H7 (cell line): ENCODE measurements around the gene RYR2. TPM values are rescaled to one million over a fixed set of nuclear protein-coding genes. Genes with fewer than 3 reads are reported as not detected.
"Not testable (repeated sequence)": the region's sequence is repeated elsewhere in the genome, so short reads cannot be mapped to it uniquely, and the experiment has no call there.

ENCODE experiments used
- DNase-seq: peaks from one replicate; pipeline ENCODE4 v3.0.0; 2012
- H3K27me3 ChIP-seq: 2 replicates; pipeline ENCODE4 v1.6.0; 2011; ENCODE audit warnings: mild to moderate bottlenecking, low read length; ENCODE audit not compliant: control insufficient read depth, insufficient read depth
- H3K36me3 ChIP-seq: replicated peaks from 2 replicates; pipeline ENCODE4 v1.5.1; 2011; ENCODE audit warnings: low read length; ENCODE audit not compliant: control insufficient read depth, insufficient read depth
- H3K4me3 ChIP-seq: 2 replicates; pipeline ENCODE4 v1.5.1; 2011; ENCODE audit warnings: low read depth, mild to moderate bottlenecking, control low read depth, low read length, moderate library complexity; ENCODE audit not compliant: insufficient read depth
- total RNA-seq: library from RNA; depleted of rRNA; stranded (reverse); fragments of >200 nt; shearing (Covaris generic); gene quantifications from 2 replicates; pipeline ENCODE4 v1.2.3, GENCODE V29; 2014

Gene RYR2
- total RNA-seq, 1 experiment from 2014 or later: 17.6 TPM

DNA sequence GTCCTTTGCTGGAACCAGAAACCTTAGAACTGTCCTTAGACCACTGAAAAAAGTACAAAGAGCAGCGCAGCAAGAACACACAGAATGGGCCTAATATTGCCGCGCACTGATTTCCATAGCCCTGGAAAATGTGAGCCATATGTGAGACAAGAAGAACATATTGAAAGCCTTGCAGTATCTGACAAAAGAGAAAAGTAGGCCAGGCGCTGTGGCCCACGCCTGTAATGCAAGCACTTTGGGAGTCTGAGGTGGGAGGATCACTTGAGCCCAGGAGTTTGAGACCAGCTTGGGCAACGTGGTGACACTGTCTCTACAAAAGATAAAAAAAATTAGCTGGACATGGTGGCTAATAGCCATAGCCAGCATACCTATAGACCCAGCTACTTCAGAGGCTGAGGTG lies 300.7 kb downstream of the RYR2 start:
- no peak overlapping the region for H3K4me3 ChIP-seq
- H3K27me3 ChIP-seq: no peaks in the 10 kb centered on the region
- no peaks in the 10 kb centered on the region for H3K36me3 ChIP-seq
- DNase-seq: no peak

DNA sequence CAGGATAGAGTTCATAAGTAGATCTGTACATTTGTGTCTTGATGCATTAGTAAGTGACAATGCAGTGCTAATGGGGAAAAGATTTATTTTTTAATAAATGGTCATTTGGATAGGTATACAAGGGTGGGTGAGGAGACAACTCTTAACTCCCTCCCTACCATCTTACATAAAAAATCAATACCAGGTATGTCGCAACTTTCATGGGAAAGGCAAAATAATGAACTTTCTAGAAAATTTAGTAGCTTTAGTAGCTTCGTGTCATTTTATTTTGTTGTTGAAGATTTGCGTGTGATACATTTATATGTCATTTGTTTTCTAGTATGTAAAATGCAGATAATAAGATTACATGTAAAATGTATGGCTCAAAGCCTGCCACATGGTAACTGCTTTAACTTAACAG lies 310.8 kb downstream of the RYR2 start:
- Histone ChIP-seq H3K4me3 (no peak overlapping the region), H3K27me3 (no peaks in the 10 kb centered on the region), H3K36me3 (no peaks in the 10 kb centered on the region)
- no peak for DNase-seq

DNA sequence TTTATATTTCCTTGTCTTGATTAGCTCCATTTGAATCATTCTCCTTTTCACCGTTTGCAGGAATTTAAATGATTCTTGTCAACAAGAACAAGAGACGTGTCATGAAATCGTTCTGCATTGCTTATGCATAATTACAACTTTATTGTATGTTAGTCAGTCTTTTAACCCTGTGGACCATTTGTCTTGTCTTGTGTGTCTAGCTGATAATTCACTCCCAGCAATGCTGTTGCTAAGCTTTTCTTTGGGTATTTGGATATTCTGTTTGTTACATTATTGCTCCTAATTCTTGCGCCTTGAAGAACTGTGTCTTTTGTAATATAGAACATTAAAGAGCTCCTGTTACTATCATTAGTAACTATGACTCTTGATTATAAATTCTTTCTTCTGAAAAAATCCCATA lies 311.9 kb downstream of the RYR2 start:
- no peaks in the 10 kb centered on the region for H3K27me3 ChIP-seq
- no peaks in the 10 kb centered on the region for H3K36me3 ChIP-seq
- H3K4me3 ChIP-seq: no peak overlapping the region
- DNase-seq: no peak

- Histone ChIP-seq H3K36me3 (no peaks in the 10 kb centered on the region), H3K4me3 (no peak overlapping the region), H3K27me3 (no peaks in the 10 kb centered on the region)
- no peak for DNase-seq
Measured at GRCh38 chr1:237355022-237355421, 313.0 kb downstream of the RYR2 start.

- no peak overlapping the region for H3K4me3 ChIP-seq
- no peak for DNase-seq
- no peaks in the 10 kb centered on the region for H3K27me3 ChIP-seq
- no peaks in the 10 kb centered on the region for H3K36me3 ChIP-seq
Measured at GRCh38 chr1:237358555-237358954, 316.6 kb downstream of the RYR2 start.

- no peaks in the 10 kb centered on the region for H3K36me3 ChIP-seq
Measured at GRCh38 chr1:237367758-237368157, 325.8 kb downstream of the RYR2 start.

GRCh38 chr1:237371477-237371876 lies 329.5 kb downstream of the RYR2 start:
- not testable (repeated sequence) for H3K27me3 ChIP-seq, DNase-seq, H3K4me3 ChIP-seq, H3K36me3 ChIP-seq

More at GRCh38 chr1:237367758-237368157, 325.8 kb downstream of the RYR2 start:
- Histone ChIP-seq H3K27me3 (no peaks in the 10 kb centered on the region), H3K4me3 (no peak overlapping the region)
- DNase-seq: no peak

GRCh38 chr1:237383791-237384190 lies 341.8 kb downstream of the RYR2 start:
- DNase-seq: no peak
- Histone ChIP-seq H3K27me3 (no peaks in the 10 kb centered on the region), H3K36me3 (no peaks in the 10 kb centered on the region), H3K4me3 (no peak overlapping the region)

GRCh38 chr1:237384213-237384612 lies 342.2 kb downstream of the RYR2 start:
- H3K36me3 ChIP-seq: no peaks in the 10 kb centered on the region
- H3K4me3 ChIP-seq: no peak overlapping the region
- H3K27me3 ChIP-seq: no peaks in the 10 kb centered on the region
- DNase-seq: no peak

DNA sequence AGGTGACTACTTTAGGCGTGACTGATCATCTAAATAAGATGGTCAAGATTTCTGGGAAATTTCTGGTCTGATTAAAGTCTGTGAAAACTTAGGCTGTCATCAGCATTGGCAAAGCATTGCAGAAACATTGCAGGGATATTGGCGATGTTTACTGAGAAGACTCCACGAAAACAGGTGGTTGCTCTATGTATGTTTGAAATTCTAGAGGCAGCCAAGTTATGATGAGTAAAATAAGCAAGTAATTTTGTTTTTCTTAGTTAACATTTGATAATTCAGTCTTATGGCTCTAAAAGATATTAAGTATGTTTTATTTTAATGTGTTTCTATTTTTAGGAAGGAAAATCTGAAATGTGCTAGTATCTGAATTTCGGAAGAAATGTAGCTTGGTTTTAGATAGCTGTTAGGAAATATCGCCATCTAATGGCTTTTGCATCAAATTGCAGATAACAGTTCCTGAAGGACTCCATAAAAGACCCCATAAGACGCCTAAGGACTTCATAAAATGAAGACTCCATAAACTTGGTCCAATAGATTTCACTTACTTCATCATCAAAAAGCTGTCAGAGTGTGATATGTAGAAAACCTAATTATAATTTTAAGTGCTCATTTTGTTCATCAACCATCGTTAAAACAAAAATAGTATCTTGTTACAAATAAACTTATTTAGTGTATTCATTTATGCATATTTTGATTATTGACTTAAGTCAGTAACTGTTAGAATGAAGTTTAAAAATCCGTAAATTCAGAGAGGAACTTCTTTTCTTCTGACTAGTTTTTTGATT lies 344.6 kb downstream of the RYR2 start:
- Histone ChIP-seq H3K4me3 (no peak overlapping the region), H3K36me3 (no peaks in the 10 kb centered on the region), H3K27me3 (no peaks in the 10 kb centered on the region)
- DNase-seq: peak; percentile 33

DNA sequence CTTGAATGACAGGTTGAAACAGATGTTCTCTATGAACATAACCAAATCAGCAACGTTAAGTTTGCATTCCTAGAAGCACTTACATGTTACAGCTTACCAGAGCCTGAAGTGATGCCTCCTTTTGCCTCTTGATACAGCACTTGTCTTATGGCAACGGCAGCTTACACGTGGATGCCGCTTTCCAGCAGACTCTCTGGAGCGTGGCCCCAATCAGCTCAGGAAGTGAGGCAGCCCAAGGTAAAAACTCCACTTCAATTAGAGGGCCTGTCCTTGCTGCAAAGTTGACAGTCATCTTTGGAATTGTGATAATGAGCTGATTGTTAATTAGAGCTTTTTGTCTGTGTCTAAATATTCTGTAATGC lies 345.1 kb downstream of the RYR2 start:
- no peaks in the 10 kb centered on the region for H3K27me3 ChIP-seq
- no peaks in the 10 kb centered on the region for H3K36me3 ChIP-seq
- DNase-seq: no peak
- H3K4me3 ChIP-seq: no peak overlapping the region

- Histone ChIP-seq H3K27me3 (no peaks in the 10 kb centered on the region), H3K36me3 (no peaks in the 10 kb centered on the region), H3K4me3 (no peak overlapping the region)
- DNase-seq: no peak
Measured at GRCh38 chr1:237390823-237391222, 348.8 kb downstream of the RYR2 start.

- H3K4me3 ChIP-seq: no peak overlapping the region
- no peaks in the 10 kb centered on the region for H3K36me3 ChIP-seq
- DNase-seq: no peak
- H3K27me3 ChIP-seq: no peaks in the 10 kb centered on the region
Measured at GRCh38 chr1:237393632-237394031, 351.6 kb downstream of the RYR2 start.

DNA sequence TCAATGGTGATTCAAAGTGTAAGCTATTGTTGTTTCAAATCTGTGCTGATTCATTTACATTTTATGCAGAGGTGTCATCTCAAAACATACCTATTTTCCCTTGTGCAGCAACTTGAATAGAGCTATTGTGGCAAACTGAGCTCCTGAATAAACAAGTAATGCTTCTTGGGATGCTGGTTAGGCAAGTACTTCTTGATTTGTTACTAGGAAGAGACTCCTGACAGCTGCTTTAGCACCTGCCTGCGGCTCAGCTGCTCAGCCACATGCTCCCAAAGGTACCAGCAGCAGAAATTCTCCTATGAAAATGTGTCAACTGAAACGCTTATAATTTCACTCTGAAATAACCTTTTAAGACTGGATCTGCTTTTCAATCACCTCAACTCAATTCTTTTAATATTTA lies 352.3 kb downstream of the RYR2 start:
- Histone ChIP-seq H3K4me3 (no peak overlapping the region), H3K36me3 (no peaks in the 10 kb centered on the region), H3K27me3 (no peaks in the 10 kb centered on the region)
- DNase-seq: no peak

GRCh38 chr1:237396426-237396825 lies 354.4 kb downstream of the RYR2 start:
- no peak for DNase-seq
- Histone ChIP-seq H3K4me3 (no peak overlapping the region), H3K27me3 (no peaks in the 10 kb centered on the region), H3K36me3 (no peaks in the 10 kb centered on the region)

- Histone ChIP-seq H3K27me3 (no peaks in the 10 kb centered on the region), H3K36me3 (no peaks in the 10 kb centered on the region), H3K4me3 (no peak overlapping the region)
- DNase-seq: no peak
Measured at GRCh38 chr1:237398751-237399150, 356.8 kb downstream of the RYR2 start.
